Measurements from ENCODE around the gene ANKH. TPM values are rescaled to one million over a fixed set of nuclear protein-coding genes. Genes with fewer than 3 reads are reported as not detected.

Gene ANKH
- total RNA-seq, 1 experiment from 2014 or later, result 45.0 TPM

- DNase-seq (ENCODE audit: low read depth), result no peak
Measured at GRCh38 chr5:14667290-14667689, 204.3 kb downstream of the ANKH start.

- DNase-seq (ENCODE audit: low read depth), result no peak
Measured at GRCh38 chr5:14666357-14666756, 205.2 kb downstream of the ANKH start.

- peak; percentile 53 for DNase-seq (ENCODE audit: low read depth)
Measured at GRCh38 chr5:14665949-14666348, 205.6 kb downstream of the ANKH start.

GRCh38 chr5:14665101-14665822 is 206.3 kb downstream of the ANKH start:
- DNase-seq (ENCODE audit: low read depth), result peak; percentile 55

- peak; percentile 96 for DNase-seq (ENCODE audit: low read depth)
Measured at GRCh38 chr5:14664270-14665100, 207.1 kb downstream of the ANKH start, which contains the start of gene OTULIN. Gene OTULIN (plus strand): TSS chr5:14664718. CDS start chr5:14664826, 108 bp downstream.

GRCh38 chr5:14663734-14664269 is 207.8 kb downstream of the ANKH start:
- peak; percentile 31 for DNase-seq (ENCODE audit: low read depth)

- no peak for DNase-seq (ENCODE audit: low read depth)
Measured at GRCh38 chr5:14662721-14663260, 208.8 kb downstream of the ANKH start.

GRCh38 chr5:14660833-14661232 is 210.7 kb downstream of the ANKH start:
- no peak for DNase-seq (ENCODE audit: low read depth)

- DNase-seq (ENCODE audit: low read depth), result no peak
Measured at GRCh38 chr5:14659821-14660607, 211.6 kb downstream of the ANKH start.

- no peak for DNase-seq (ENCODE audit: low read depth)
Measured at GRCh38 chr5:14656898-14657297, 214.7 kb downstream of the ANKH start.

GRCh38 chr5:14655146-14655741 is 216.3 kb downstream of the ANKH start:
- DNase-seq (ENCODE audit: low read depth), result no peak

Small RNAs within 50 kb of the gene (small RNA-seq; reads per million reads assigned to genes)
- gene HNRNPKP5 (not detected), gene MIR4637 (not detected)

Other genes with a start within 250 kb of the ANKH start
- 27.9 and 33.2 TPM in 2 replicates for gene OTULIN, start 207.1 kb downstream of the ANKH start, total RNA-seq (2014; rRNA removed; shearing (Covaris generic))